ENCODE measurements around the gene CEP55. TPM values are rescaled to one million over a fixed set of nuclear protein-coding genes. Genes with fewer than 3 reads are reported as not detected.
A peak's percentile ranks its signal among the peaks of the same experiment; 100 is the strongest.

The CEP55 gene
- polyA plus RNA-seq, 4 donors, result 13.2 to 17.0 (median 15.6) TPM

GRCh38 chr10:93554760-93555432, 58.5 kb downstream of the CEP55 start:
- DNase-seq (ENCODE audit: low read depth in 4 of 4, low spot score in 3 of 4), result peak; percentile 47 to 58 (median 58)

GRCh38 chr10:93559490-93559889, 63.1 kb downstream of the CEP55 start:
- no peak for DNase-seq (ENCODE audit: low read depth in 4 of 4, low spot score in 3 of 4)

GRCh38 chr10:93560541-93560940, 64.1 kb downstream of the CEP55 start:
- DNase-seq (ENCODE audit: low read depth in 4 of 4, low spot score in 3 of 4), result no peak

GRCh38 chr10:93565446-93565845, 69.0 kb downstream of the CEP55 start:
- DNase-seq (ENCODE audit: low read depth in 4 of 4, low spot score in 3 of 4), result no peak

- DNase-seq (ENCODE audit: low read depth in 4 of 4, low spot score in 3 of 4), result peak in 1 of 4 donors; percentile 21
Observed at GRCh38 chr10:93566435-93567276, 70.2 kb downstream of the CEP55 start, which contains the start of gene FFAR4. Gene FFAR4 (plus strand): TSS chr10:93566665. CDS start chr10:93566721, 56 bp downstream.

GRCh38 chr10:93567277-93568104, 71.1 kb downstream of the CEP55 start:
- no peak for DNase-seq (ENCODE audit: low read depth in 4 of 4, low spot score in 3 of 4)

GRCh38 chr10:93568105-93568390, 71.6 kb downstream of the CEP55 start:
- DNase-seq (ENCODE audit: low read depth in 4 of 4, low spot score in 3 of 4), result no peak

- no peak for DNase-seq (ENCODE audit: low read depth in 4 of 4, low spot score in 3 of 4)
Observed at GRCh38 chr10:93570383-93570782, 74.0 kb downstream of the CEP55 start.

- no peak for DNase-seq (ENCODE audit: low read depth in 4 of 4, low spot score in 3 of 4)
Observed at GRCh38 chr10:93572606-93573005, 76.2 kb downstream of the CEP55 start.

GRCh38 chr10:93573051-93573909, 76.9 kb downstream of the CEP55 start:
- DNase-seq (ENCODE audit: low read depth in 4 of 4, low spot score in 3 of 4), result no peak

- no peak for DNase-seq (ENCODE audit: low read depth in 4 of 4, low spot score in 3 of 4)
Observed at GRCh38 chr10:93573924-93574323, 77.5 kb downstream of the CEP55 start.

GRCh38 chr10:93576888-93577287, 80.5 kb downstream of the CEP55 start:
- DNase-seq (ENCODE audit: low read depth in 4 of 4, low spot score in 3 of 4), result no peak

- no peak for DNase-seq (ENCODE audit: low read depth in 4 of 4, low spot score in 3 of 4)
Observed at GRCh38 chr10:93577565-93577964, 81.2 kb downstream of the CEP55 start.

Other genes with a start within 250 kb of the CEP55 start
- gene MYOF, start 14.3 kb upstream of the CEP55 start, polyA plus RNA-seq (ENCODE audit: insufficient read length in 4 of 4), result 10 to 100 TPM; 29.9 to 40.2 (median 32.6) TPM
- gene FFAR4, start 70.1 kb downstream of the CEP55 start, polyA plus RNA-seq (ENCODE audit: insufficient read length in 4 of 4), result under 1 TPM in 1 of 4 donors, not detected in 3; 0.01 TPM
- 1 to 10 TPM in 1 of 4 donors, under 1 TPM in 3; 0.32 to 1.3 (median 0.46) TPM for gene RBP4, start 104.6 kb downstream of the CEP55 start, polyA plus RNA-seq (ENCODE audit: insufficient read length in 4 of 4)
- gene PDE6C, start 115.9 kb downstream of the CEP55 start, polyA plus RNA-seq (ENCODE audit: insufficient read length in 4 of 4), result under 1 TPM; 0.33 to 0.69 (median 0.48) TPM
- 10 to 100 TPM; 27.1 to 39.3 (median 32.3) TPM for gene FRA10AC1, start 206.0 kb downstream of the CEP55 start, polyA plus RNA-seq (ENCODE audit: insufficient read length in 4 of 4)